Thyroid gland (tissue), 4 donors: ENCODE measurements around the gene L3MBTL2.

Experiments used
- CTCF ChIP-seq, 6 experiments: fragments of 200-600 bp in 3 of 6; fragments of 450-650 bp in 3 of 6; sonication (generic) in 3 of 6; IDR thresholded peaks; one replicate each; pipeline ENCODE4 v1.5.1; 2016 to 2019; ENCODE audit warnings: antibody characterized with exemption in 6 of 6, mild to moderate bottlenecking in 2 of 6, inconsistent platforms in 1 of 6, moderate library complexity in 1 of 6
- POLR2A ChIP-seq, 2 donors: fragments of 450-650 bp; IDR thresholded peaks; one replicate each; pipeline ENCODE4 v1.6.1; 2017; ENCODE audit warnings: antibody characterized with exemption in 2 of 2, mild to moderate bottlenecking in 2 of 2, moderate library complexity in 1 of 2

GRCh38 chr22:41175546-41175945 lies 29.6 kb upstream of the L3MBTL2 start:
- TF ChIP-seq CTCF (IDR thresholded peaks at IDR 0.05) (no peak), POLR2A (IDR thresholded peaks at IDR 0.05) (no peak)
